AG09319 (cell line): ENCODE results near the gene DTD2.

ENCODE experiments used
- DNase-seq: peaks from one replicate; pipeline ENCODE4 v3.0.0-alpha.2; 2010; ENCODE audit warnings: low read depth; ENCODE audit errors: extremely low read depth
- TF ChIP-seq, protein P1 (sequence below): IDR thresholded peaks from 2 replicates; pipeline ENCODE4 v1.5.1; 2011; ENCODE audit warnings: low read depth, mild to moderate bottlenecking, inconsistent platforms, low read length, moderate library complexity

The DTD2 gene

DNA sequence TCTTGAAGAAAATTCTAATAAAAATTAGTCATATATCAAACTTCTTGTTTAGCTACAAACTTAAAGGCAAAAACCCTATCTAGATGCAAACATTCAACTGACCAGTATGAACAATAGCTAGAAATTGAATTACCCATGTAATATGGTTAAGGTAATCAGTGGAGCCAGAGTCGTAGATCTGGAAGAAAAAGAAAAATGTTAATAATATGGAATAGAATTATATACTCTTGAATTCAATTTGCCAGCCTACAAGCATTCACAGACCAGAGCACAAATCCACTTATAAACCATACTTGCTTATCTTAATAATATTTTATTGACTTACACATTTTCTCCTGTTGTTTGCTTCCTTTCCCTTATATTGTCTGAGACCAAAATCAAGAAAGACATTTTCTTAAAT lies 29.3 kb downstream of the DTD2 start:
- DNase-seq: no peak
- TF ChIP-seq, protein P1, sequence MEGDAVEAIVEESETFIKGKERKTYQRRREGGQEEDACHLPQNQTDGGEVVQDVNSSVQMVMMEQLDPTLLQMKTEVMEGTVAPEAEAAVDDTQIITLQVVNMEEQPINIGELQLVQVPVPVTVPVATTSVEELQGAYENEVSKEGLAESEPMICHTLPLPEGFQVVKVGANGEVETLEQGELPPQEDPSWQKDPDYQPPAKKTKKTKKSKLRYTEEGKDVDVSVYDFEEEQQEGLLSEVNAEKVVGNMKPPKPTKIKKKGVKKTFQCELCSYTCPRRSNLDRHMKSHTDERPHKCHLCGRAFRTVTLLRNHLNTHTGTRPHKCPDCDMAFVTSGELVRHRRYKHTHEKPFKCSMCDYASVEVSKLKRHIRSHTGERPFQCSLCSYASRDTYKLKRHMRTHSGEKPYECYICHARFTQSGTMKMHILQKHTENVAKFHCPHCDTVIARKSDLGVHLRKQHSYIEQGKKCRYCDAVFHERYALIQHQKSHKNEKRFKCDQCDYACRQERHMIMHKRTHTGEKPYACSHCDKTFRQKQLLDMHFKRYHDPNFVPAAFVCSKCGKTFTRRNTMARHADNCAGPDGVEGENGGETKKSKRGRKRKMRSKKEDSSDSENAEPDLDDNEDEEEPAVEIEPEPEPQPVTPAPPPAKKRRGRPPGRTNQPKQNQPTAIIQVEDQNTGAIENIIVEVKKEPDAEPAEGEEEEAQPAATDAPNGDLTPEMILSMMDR: no peak

DNA sequence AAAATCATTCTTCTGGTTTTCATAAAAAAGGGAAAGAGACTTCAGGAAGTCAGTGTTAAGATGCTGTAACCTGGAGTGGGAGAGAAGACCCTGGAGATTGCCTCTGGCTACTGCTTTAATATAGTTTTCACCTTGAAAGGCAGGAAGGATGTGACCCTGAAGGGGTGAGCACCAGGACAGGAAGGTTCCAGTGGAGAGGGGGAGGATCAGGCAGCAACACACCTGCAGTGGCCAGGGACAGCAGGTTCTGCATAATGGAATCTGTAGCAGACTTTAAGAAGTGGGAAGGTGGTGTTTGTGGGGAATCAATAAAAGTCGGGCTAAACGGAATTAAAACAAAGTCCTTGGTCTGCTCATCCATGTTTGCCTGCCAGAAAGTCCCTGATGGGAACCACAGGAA lies 30.6 kb downstream of the DTD2 start:
- DNase-seq: no peak
- TF ChIP-seq, protein P1: no peak

DNA sequence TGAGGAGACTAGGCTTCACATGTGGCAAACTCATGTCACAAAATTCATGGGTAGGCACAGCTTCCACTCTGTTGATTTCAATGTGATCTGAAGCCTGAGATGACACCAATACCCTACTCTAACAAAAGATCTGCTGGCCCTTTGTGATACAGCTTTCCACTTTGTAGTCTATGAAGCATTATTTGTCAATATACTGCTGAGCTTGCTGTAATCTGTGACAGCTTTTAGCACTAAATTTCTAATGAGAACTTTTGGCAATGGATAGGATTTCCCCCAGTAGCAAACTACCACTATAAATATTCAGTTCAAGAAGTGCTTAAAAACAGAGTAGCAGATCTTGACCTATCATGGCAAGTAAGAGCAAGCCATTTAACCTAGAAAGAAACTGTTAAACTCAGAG lies 31.4 kb downstream of the DTD2 start:
- TF ChIP-seq, protein P1: no peak
- DNase-seq: no peak

GRCh38 chr14:31421200-31421599 lies 36.1 kb downstream of the DTD2 start:
- DNase-seq: no peak
- TF ChIP-seq, protein P1: no peak

DNA sequence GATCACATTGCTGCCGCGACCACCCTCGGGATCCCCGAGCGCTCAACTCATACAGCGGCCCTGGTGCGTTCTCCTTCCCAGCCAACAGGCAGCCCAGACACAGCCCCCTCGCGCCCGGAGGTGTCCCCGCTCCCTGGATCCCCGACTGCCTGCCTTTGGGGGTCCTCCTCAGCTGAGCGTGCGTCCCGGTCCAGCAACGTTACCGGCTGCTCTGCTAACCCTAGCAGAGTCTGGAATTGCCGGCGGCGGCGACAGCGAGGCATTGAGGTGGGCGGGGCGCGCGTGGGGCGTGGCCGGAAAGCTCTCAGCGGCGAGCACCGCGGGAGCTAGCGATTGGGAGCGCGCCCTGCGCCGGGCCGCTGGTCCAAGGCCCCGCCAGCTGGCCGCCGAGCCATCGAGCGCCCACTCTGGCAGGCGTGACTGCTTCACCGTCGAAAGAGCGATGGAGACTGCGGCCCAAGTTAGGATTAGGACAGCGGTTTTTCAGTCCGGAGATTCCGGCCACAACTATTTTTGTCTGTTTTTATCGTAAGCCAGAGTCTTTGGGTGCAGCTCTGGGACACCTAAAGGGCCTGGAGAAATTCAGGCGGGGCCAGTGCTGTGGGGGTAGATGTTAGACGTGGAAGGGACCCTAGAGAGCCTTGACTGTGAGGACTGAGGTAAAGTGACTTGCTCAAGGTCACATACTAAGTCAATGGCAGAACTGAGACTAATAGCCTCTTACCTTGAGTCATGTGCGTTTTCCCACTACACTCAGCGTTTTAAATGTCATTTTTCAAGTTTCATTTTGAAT lies 36.8 kb downstream of the DTD2 start, which contains the start of gene HEATR5A:
HEATR5A (minus strand) TSS at position 232 of the 793 bp plus-strand sequence. CDS start 17,575 bp downstream, outside the sequence.
- TF ChIP-seq, protein P1: peak; percentile 18; the same call in 1 of the 2 replicates
- peak; percentile 90 for DNase-seq

GRCh38 chr14:31419967-31420318 lies 37.4 kb downstream of the DTD2 start:
- TF ChIP-seq, protein P1: no peak
- DNase-seq: no peak

DNA sequence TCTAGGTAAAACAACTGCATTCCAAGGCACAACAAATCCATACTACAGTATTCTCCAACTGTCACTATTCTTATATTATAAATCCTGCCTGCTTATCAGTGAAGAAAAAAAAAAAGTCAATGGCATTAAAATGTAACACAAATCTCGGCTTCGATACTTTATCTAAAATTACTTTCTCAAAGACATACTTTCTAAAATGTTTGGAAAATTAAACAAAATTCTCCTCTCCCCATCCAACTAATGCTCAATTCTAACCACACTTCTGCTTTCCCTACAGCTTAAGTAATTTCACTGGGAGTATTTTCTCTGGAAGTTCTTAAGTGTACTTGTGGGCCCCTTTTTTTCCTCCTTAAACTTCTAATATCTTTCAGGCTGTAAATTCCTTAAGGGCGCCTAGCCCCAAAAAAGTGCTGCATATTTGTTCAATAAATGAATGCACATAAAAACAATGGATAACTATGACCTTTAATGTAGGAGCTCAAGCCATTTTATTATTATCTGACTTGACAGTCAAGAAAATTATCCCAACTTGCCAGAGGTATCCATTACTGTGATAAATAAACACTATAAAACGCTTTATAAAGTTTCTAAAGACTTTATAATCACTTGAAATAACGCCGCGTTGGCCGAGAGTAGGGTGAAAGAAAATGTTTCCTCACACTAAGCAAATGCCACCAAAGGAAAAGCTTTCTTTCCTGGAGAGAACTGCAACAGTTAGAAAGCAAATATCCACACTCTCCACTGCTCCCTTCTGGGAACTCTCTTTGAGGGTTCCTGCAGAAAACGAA lies 37.9 kb downstream of the DTD2 start:
- TF ChIP-seq, protein P1: no peak
- no peak for DNase-seq
